AG09319 (cell line): ENCODE data around the gene IRS1.

Experiments used
- DNase-seq: peaks from one replicate; pipeline ENCODE4 v3.0.0-alpha.2; 2010; ENCODE audit warnings: low read depth; ENCODE audit errors: extremely low read depth
- TF ChIP-seq, protein P1 (sequence below): IDR thresholded peaks from 2 replicates; pipeline ENCODE4 v1.5.1; 2011; ENCODE audit warnings: low read depth, mild to moderate bottlenecking, inconsistent platforms, low read length, moderate library complexity

IRS1 gene

DNA sequence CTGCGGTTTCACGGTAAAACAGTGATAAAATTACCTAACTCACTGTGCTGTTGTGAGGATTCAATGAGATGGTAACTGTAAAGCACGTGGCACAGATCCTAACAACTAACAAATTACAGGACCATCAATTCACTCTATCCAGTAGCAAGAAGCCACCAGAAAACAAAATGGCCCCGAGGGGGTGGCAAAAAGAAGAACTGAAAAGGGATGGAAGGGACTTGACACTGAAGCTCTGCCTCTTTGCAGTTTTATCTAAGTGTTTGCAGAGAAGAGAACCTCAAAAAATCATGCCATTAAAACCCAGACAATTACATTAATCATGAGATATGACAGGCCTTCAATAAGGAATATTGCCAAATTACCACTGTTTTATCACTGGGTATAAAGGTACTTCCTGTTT is 46.7 kb downstream of the IRS1 start:
- TF ChIP-seq, protein P1, sequence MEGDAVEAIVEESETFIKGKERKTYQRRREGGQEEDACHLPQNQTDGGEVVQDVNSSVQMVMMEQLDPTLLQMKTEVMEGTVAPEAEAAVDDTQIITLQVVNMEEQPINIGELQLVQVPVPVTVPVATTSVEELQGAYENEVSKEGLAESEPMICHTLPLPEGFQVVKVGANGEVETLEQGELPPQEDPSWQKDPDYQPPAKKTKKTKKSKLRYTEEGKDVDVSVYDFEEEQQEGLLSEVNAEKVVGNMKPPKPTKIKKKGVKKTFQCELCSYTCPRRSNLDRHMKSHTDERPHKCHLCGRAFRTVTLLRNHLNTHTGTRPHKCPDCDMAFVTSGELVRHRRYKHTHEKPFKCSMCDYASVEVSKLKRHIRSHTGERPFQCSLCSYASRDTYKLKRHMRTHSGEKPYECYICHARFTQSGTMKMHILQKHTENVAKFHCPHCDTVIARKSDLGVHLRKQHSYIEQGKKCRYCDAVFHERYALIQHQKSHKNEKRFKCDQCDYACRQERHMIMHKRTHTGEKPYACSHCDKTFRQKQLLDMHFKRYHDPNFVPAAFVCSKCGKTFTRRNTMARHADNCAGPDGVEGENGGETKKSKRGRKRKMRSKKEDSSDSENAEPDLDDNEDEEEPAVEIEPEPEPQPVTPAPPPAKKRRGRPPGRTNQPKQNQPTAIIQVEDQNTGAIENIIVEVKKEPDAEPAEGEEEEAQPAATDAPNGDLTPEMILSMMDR = no peak
- DNase-seq = no peak

DNA sequence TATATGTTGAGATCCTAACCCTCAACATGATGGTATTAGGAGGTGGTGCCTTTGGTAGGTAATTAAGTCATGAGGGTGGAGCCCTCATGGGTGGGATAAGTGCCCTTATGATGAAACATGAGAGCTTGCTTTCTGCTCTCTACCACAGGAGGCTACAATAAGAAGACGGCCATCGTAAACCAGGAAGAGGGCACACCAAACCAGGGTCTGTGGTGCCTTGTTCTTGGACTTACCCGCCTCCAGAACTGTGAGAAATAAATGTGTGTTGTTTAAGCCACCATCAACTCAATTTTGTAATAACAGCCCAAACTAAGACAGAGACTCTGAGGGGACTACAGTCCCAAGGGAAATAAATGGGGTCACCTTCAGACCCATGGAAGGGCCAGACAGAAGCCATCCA is 52.3 kb downstream of the IRS1 start:
- DNase-seq = no peak
- TF ChIP-seq, protein P1 = no peak

DNA sequence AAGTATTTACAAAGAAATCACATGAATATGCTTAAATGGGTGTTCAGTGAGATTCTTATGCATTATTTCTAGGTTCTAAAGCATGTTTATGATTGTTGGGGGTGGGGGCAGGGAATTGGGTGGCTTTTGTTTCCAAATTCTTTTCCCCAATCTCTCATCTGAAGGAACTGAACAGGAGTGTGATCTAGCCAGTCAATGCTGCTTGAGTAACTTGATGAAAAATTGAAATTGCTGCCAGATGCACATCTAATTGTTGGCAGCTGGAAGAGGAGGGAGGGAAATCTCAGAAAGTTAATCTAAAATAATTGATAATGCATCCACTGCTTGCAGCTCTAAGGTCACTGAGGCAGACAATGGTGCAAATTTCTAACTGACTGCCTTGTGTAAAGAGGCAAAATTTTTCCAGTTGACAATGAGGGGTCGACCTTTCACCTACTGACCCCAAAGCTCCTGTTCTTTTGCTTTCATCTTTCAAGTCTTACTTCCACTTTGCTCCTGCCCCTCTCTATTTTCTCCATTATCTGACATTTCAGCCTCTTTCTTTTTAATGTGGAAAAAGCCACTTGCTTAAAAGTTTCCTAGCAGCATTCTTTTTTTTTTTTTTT is 53.3 kb downstream of the IRS1 start:
- TF ChIP-seq, protein P1 = no peak
- no peak for DNase-seq

DNA sequence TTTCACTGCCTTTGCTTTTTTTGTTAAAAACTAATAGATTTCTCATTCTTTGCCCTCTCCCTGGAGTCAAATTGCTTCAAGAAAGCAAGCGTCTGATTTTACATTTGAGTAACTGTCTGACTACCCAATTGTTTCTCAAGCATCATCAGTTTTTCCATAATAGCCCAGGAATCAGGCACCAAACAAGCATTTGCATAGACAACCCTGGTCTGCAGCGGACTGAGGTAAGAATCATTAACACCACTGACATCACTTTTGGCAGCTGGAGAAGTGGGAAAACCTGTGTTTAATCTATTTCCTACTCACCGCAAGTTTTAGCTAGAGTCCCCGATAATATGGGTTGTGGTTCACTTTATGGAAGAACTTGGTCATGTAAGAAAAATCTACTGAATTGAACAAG is 55.7 kb downstream of the IRS1 start:
- no peak for DNase-seq
- TF ChIP-seq, protein P1 = no peak

DNA sequence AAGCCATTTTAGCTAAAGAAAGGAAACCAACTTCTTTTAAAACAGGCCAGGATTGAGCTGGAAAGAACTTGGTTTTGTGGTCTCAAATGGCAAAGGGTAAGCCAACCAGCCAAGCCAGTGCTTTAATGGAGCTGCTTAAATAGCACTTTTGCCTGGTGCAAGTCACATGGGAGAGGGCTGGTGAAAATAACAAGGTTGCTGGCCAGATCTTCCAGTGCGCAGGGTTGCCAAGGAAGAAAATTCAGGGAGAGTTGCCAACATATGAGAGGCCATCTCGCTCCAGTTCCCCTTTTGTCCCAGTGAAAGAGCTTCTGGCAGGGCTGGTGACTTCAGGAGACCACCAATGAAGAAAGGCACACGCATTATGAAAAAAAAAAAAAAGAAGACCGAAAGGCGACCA is 57.3 kb downstream of the IRS1 start:
- TF ChIP-seq, protein P1 = no peak
- no peak for DNase-seq

DNA sequence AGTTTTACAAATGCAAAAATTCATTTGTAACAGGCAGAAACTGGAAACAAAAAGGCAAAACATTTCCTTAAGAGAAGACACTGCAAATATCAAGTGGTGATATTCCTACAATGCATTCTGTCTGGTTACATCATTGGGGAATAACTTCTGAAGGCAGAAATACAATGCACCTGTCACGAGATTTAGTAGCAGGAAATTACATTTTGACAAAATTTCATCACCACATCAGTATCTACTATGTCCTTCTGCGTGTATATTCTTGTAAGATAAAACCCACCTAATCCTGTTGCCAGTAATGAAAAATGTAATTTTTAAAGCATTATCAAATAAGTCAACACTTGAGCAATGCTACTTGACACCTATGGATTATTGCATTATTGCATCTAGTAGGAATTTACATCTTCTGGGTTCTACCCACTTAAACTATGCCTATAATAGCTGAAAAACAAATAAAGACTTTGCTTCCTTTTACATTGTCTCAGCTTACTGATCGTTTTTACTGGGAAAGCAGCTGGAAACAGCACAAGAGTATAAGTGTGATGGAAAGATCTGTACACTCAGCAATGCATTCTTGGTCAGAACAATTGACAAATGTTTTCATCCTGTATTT is 59.5 kb downstream of the IRS1 start:
- no peak for DNase-seq
- TF ChIP-seq, protein P1 = no peak

DNA sequence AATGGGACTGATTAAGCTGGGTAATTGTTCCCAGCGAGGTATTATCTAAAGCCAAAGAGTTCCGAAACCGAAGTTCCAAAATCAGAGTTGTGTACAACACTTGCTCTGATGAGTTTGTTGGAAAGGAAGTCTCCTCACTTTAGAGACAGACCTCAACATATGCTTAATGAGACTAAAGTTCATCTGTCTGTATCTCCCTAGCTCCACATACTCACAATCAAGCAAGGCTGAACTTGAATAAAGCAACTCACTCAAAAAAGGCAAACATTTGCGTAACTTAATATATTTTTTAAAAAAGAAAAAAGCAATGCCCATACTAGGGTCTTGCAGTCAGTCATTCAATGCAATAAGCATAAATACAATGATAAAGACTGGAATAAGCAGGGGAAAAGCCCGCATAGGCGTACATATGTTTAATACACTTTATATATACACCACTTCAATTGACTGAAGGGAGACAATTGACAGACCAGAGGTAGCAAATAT is 60.0 kb downstream of the IRS1 start:
- TF ChIP-seq, protein P1 = no peak
- no peak for DNase-seq
